Measurements from ENCODE around the gene BEX3. TPM values are rescaled to one million over a fixed set of nuclear protein-coding genes. Genes with fewer than 3 reads are reported as not detected.
A peak's percentile ranks its signal among the peaks of the same experiment; 100 is the strongest.
"Not testable (repeated sequence)": the region's sequence is repeated elsewhere in the genome, so short reads cannot be mapped to it uniquely, and the experiment has no call there.

The BEX3 gene
- total and polyA plus RNA-seq, 9 donors = 137 to 212 (median 173) TPM

DNA sequence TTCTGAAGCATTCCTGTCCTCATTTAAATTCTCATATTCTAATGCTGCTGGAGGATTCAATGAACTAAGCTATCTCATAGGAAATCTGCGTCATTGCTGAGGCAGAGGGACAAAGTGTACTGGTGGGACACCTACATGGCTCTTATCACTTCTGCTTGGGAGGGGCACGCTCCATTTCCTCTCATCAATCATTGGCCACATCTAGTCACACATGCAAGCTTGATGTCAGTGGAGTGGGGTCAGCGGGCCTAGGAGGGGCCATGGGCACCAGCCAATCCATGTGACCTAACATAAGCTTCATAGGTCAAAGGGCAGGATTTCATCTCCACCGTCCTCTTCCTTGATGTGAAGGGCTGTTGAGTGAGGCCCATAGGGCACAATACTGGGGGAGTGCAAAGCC is 21.4 kb downstream of the BEX3 start:
- Histone ChIP-seq H3K4me1 (ENCODE audit: control insufficient read depth, insufficient read depth, low read length) (no peaks in the 10 kb centered on the region), H3K9me3 (replicated peaks; ENCODE audit: control insufficient read depth, low read depth, low read length) (no peaks in the 10 kb centered on the region), H3K4me3 (ENCODE audit: low read length) (no peak overlapping the region), H3K27ac (ENCODE audit: low read length) (no peak overlapping the region), H3K36me3 (ENCODE audit: control insufficient read depth, insufficient read depth, low read length) (no peaks in the 10 kb centered on the region), H3K27me3 (ENCODE audit: control insufficient read depth, insufficient read depth, low read length) (peaks cover 19% of the 10 kb centered on the region)
- no peak for DNase-seq
- WGBS (ENCODE audit: insufficient coverage) = 100% methylated on average over 2 of the region's 4 CpGs

GRCh38 chrX:103398421-103398864 is 22.1 kb downstream of the BEX3 start:
- WGBS (ENCODE audit: insufficient coverage) = no CpG with 5 or more reads among the region's 1 CpG

GRCh38 chrX:103399744-103400143 is 23.4 kb downstream of the BEX3 start:
- Histone ChIP-seq H3K36me3 (ENCODE audit: control insufficient read depth, insufficient read depth, low read length) (no peaks in the 10 kb centered on the region), H3K4me3 (ENCODE audit: low read length) (no peak overlapping the region), H3K9me3 (replicated peaks; ENCODE audit: control insufficient read depth, low read depth, low read length) (no peaks in the 10 kb centered on the region), H3K27ac (ENCODE audit: low read length) (no peak overlapping the region), H3K27me3 (ENCODE audit: control insufficient read depth, insufficient read depth, low read length) (peaks cover 24% of the 10 kb centered on the region), H3K4me1 (ENCODE audit: control insufficient read depth, insufficient read depth, low read length) (no peaks in the 10 kb centered on the region)
- DNase-seq = no peak
- WGBS (ENCODE audit: insufficient coverage) = no CpG with 5 or more reads among the region's 1 CpG

More at GRCh38 chrX:103398421-103398864, 22.1 kb downstream of the BEX3 start:
- H3K9me3 ChIP-seq (replicated peaks; ENCODE audit: control insufficient read depth, low read depth, low read length) = no peaks in the 10 kb centered on the region
- no peaks in the 10 kb centered on the region for H3K36me3 ChIP-seq (ENCODE audit: control insufficient read depth, insufficient read depth, low read length)
- H3K4me3 ChIP-seq (ENCODE audit: low read length) = no peak overlapping the region
- H3K27me3 ChIP-seq (ENCODE audit: control insufficient read depth, insufficient read depth, low read length) = peaks cover 19% of the 10 kb centered on the region
- no peak overlapping the region for H3K27ac ChIP-seq (ENCODE audit: low read length)
- DNase-seq = no peak
- H3K4me1 ChIP-seq (ENCODE audit: control insufficient read depth, insufficient read depth, low read length) = no peaks in the 10 kb centered on the region

GRCh38 chrX:103400931-103401330 is 24.6 kb downstream of the BEX3 start:
- WGBS (ENCODE audit: insufficient coverage) = 25% methylated on average over 1 of the region's 1 CpG
- Histone ChIP-seq H3K9me3 (replicated peaks; ENCODE audit: control insufficient read depth, low read depth, low read length) (no peaks in the 10 kb centered on the region), H3K4me1 (ENCODE audit: control insufficient read depth, insufficient read depth, low read length) (no peaks in the 10 kb centered on the region), H3K36me3 (ENCODE audit: control insufficient read depth, insufficient read depth, low read length) (no peaks in the 10 kb centered on the region), H3K27me3 (ENCODE audit: control insufficient read depth, insufficient read depth, low read length) (peaks cover 27% of the 10 kb centered on the region), H3K4me3 (ENCODE audit: low read length) (no peak overlapping the region), H3K27ac (ENCODE audit: low read length) (no peak overlapping the region)
- no peak for DNase-seq

DNA sequence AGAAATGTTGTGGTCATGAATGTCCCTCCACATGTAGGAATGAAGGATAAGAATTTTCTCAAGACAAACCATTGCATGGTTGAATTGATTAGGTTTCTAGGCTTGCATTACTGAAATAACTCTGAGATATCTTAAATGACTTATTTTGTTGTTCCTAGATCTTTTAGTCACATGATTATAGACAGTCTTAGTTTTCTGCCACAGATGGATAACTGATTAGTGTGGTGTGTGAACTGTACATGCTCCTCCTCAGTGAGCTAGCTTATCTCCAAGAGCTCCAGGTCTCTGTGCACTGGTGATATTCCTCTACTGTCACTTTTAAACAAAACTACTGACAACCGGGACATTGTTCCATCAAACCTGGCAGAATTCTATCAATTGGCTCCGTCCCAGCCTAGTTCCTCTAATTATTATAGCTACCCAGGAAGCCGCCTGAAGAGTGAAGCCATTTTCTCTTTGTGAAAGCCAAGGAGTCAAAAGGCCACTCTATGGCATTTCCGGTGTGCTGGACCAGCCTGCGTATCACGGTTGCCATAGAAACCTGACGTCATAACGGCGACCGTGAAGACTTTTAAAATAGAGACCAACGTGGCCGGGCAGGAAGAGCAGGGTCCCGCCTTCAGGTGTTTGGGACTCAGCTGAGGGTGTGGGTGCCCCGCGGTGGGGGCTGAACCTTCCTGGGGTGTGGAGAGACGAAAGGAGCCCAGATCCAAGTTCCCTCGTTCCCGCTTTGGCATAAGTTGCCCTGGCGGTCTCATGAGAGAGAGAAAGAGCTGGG is 28.1 kb downstream of the BEX3 start:
- H3K27me3 ChIP-seq (ENCODE audit: control insufficient read depth, insufficient read depth, low read length) = peaks cover 20% of the 10 kb centered on the region
- H3K4me1 ChIP-seq (ENCODE audit: control insufficient read depth, insufficient read depth, low read length) = no peaks in the 10 kb centered on the region
- H3K4me3 ChIP-seq (ENCODE audit: low read length) = peak overlapping the region; percentile 42
- peak; percentile 73 for DNase-seq
- 23% methylated on average over 19 of the region's 19 CpGs for WGBS (ENCODE audit: insufficient coverage)
- no peak overlapping the region for H3K27ac ChIP-seq (ENCODE audit: low read length)
- H3K36me3 ChIP-seq (ENCODE audit: control insufficient read depth, insufficient read depth, low read length) = no peaks in the 10 kb centered on the region
- H3K9me3 ChIP-seq (replicated peaks; ENCODE audit: control insufficient read depth, low read depth, low read length) = no peaks in the 10 kb centered on the region

GRCh38 chrX:103405009-103405333 is 28.6 kb downstream of the BEX3 start:
- Histone ChIP-seq H3K9me3 (replicated peaks; ENCODE audit: control insufficient read depth, low read depth, low read length) (no peaks in the 10 kb centered on the region), H3K4me3 (ENCODE audit: low read length) (peak overlapping the region; percentile 42), H3K4me1 (ENCODE audit: control insufficient read depth, insufficient read depth, low read length) (no peaks in the 10 kb centered on the region), H3K36me3 (ENCODE audit: control insufficient read depth, insufficient read depth, low read length) (no peaks in the 10 kb centered on the region), H3K27me3 (ENCODE audit: control insufficient read depth, insufficient read depth, low read length) (peaks cover 23% of the 10 kb centered on the region), H3K27ac (ENCODE audit: low read length) (no peak overlapping the region)
- WGBS (ENCODE audit: insufficient coverage) = 22% methylated on average over 3 of the region's 7 CpGs
- DNase-seq = no peak

- Histone ChIP-seq H3K4me3 (ENCODE audit: low read length) (no peak overlapping the region), H3K4me1 (ENCODE audit: control insufficient read depth, insufficient read depth, low read length) (no peaks in the 10 kb centered on the region), H3K27me3 (ENCODE audit: control insufficient read depth, insufficient read depth, low read length) (peaks cover 19% of the 10 kb centered on the region), H3K36me3 (ENCODE audit: control insufficient read depth, insufficient read depth, low read length) (no peaks in the 10 kb centered on the region), H3K27ac (ENCODE audit: low read length) (no peak overlapping the region), H3K9me3 (replicated peaks; ENCODE audit: control insufficient read depth, low read depth, low read length) (no peaks in the 10 kb centered on the region)
- no peak for DNase-seq
- no CpG with 5 or more reads among the region's 1 CpG for WGBS (ENCODE audit: insufficient coverage)
Observed at GRCh38 chrX:103406256-103406655, 29.9 kb downstream of the BEX3 start.

DNA sequence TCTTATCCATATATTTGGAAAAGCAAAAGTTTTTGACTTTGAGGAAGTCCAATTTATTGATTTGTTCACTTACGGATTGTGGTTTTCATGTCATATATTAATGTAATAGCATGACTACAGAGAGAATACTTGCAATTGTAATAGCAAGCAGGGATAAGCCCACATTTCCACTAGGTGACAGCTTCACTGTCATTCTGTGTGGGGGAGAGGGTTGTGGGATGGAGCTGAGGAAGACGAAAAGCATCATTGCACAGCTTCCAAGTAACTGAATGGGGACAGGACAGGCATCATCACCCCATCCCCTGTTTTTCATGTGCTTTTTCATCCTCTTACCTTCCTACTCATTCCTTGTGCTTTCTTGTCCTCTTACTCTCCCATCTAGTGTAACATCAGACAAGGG is 31.4 kb downstream of the BEX3 start:
- H3K9me3 ChIP-seq (replicated peaks; ENCODE audit: control insufficient read depth, low read depth, low read length) = no peaks in the 10 kb centered on the region
- no peak overlapping the region for H3K27ac ChIP-seq (ENCODE audit: low read length)
- H3K27me3 ChIP-seq (ENCODE audit: control insufficient read depth, insufficient read depth, low read length) = peaks cover 14% of the 10 kb centered on the region
- no CpG with 5 or more reads among the region's 2 CpGs for WGBS (ENCODE audit: insufficient coverage)
- H3K4me1 ChIP-seq (ENCODE audit: control insufficient read depth, insufficient read depth, low read length) = no peaks in the 10 kb centered on the region
- H3K4me3 ChIP-seq (ENCODE audit: low read length) = no peak overlapping the region
- no peaks in the 10 kb centered on the region for H3K36me3 ChIP-seq (ENCODE audit: control insufficient read depth, insufficient read depth, low read length)
- DNase-seq = no peak

DNA sequence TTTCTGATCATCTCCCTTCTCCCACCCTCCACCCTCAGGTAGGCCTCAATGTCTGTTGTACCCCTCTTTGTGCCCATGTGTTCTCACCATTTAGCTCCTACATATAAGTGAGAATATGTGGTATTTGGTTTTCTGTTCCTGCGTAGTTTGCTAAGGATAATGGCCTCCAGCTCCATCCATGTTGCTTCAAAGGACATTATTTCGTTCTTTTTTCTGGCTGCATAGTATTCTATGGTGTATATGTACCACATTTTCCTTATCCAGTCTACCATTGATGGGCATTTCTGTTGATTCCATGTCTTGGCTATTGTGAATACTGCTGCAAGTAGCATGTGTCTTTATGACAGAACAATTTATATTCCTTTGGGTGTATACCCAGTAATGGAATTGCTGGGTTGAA is 35.4 kb downstream of the BEX3 start:
- not testable (repeated sequence) for H3K27me3 ChIP-seq (ENCODE audit: control insufficient read depth, insufficient read depth, low read length); H3K36me3 ChIP-seq (ENCODE audit: control insufficient read depth, insufficient read depth, low read length); H3K27ac ChIP-seq (ENCODE audit: low read length); H3K9me3 ChIP-seq (replicated peaks; ENCODE audit: control insufficient read depth, low read depth, low read length); H3K4me3 ChIP-seq (ENCODE audit: low read length); DNase-seq; H3K4me1 ChIP-seq (ENCODE audit: control insufficient read depth, insufficient read depth, low read length)
- no CpG with 5 or more reads among the region's 2 CpGs for WGBS (ENCODE audit: insufficient coverage)

GRCh38 chrX:103413705-103414387 is 37.5 kb downstream of the BEX3 start:
- Histone ChIP-seq H3K27me3 (ENCODE audit: control insufficient read depth, insufficient read depth, low read length) (peaks cover 11% of the 10 kb centered on the region), H3K4me1 (ENCODE audit: control insufficient read depth, insufficient read depth, low read length) (no peaks in the 10 kb centered on the region), H3K27ac (ENCODE audit: low read length) (no peak overlapping the region), H3K9me3 (replicated peaks; ENCODE audit: control insufficient read depth, low read depth, low read length) (no peaks in the 10 kb centered on the region), H3K4me3 (ENCODE audit: low read length) (no peak overlapping the region), H3K36me3 (ENCODE audit: control insufficient read depth, insufficient read depth, low read length) (no peaks in the 10 kb centered on the region)
- no peak for DNase-seq
- WGBS (ENCODE audit: insufficient coverage) = 71% methylated on average over 8 of the region's 8 CpGs
